ENCODE results near the gene F5.
"Not testable (repeated sequence)": the region's sequence is repeated elsewhere in the genome, so short reads cannot be mapped to it uniquely, and the experiment has no call there.

Gene F5

DNA sequence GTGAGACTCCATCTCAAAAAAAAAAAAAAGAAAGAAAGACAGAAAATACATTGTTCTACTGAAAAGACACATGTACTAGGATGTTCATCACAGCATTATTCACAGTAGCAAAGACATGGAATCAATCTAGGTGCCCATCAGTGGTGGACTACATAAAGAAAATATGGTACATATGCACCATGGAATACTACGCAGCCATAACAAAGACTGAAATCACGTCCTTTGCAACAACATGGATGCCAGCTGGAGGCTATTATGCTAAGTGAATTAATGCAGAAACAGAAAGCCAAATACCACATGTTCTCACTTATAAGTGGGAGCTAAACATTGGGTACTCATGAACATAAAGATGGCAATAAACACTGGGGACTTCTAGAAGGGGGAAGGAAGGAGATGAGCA lies 51.6 kb downstream of the F5 start:
- no peak for DNase-seq

DNA sequence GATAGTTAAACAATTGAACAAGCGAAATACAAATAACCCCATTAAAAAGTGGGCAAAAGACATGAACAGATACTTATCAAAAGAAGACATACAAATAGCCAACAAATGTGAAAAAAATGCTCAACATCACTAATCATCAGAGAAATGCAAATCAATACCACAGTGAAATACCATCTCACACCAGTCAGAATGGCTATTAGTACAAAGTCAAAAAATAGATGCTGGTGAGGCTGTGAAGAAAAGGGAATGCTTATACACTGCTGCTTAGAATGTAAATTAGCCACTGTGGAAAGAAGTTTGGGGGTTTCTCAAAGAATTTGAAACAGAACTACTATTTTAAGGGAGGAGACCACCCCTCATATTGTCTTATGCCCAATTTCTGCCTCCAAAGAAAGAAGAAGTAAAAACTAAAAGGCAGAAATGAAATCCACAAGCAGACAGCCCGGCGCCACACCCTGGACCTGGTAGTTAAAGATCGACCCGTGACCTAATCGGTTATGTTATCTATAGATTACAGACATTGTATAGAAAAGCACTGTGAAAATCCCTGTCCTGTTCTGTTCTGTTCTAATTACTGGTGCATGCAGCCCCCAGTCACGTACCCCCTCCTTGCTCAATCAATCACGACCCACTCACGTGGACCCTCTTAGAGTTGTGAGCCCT lies 52.6 kb downstream of the F5 start:
- not testable (repeated sequence) for DNase-seq

DNA sequence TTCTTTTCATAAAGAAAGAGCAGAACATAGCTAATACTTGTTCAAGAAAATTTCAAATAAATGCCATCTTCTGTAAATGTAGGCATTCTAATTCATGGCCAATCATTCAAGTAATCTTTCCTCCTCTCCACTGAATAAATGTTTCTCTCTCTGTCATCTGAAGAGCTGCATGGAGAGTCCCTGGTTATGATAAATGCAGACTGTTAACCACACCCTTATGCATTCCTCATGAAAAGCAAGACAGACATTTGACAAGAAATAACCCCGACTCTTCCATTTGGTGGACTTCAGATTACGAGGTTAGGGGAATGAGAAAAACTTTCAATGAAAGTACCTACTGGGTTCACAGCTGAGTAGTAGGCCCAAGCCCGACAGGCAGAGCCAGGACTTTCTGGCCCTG lies 55.8 kb downstream of the F5 start:
- DNase-seq: no peak

DNA sequence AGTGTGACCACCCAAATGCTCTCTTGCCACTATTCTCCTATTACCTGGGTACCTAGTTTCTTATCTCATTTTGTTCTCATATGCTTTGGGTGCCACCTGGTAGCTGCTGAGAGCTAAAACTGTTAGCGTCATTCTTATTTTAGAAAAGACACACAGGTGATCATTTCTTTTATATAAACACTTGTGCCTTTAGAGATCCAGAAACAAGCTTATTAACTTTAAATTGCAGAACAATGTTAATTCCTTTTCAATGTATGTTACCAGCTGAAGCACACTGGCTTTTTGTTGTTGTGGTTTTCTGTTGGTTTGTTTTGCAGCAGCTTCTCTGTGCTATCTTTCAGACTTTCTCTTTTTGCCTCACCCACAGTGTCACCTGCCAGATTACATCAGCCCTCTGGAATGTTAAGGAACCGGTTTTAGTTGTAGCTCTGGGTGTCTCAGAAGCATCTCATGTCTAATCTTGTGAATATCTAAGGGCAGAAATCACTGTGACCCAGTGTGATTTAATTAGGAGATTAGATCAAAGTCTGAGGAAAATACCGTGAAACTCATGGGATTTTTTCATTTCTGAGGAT lies 57.1 kb downstream of the F5 start:
- DNase-seq: peak; percentile 84

DNA sequence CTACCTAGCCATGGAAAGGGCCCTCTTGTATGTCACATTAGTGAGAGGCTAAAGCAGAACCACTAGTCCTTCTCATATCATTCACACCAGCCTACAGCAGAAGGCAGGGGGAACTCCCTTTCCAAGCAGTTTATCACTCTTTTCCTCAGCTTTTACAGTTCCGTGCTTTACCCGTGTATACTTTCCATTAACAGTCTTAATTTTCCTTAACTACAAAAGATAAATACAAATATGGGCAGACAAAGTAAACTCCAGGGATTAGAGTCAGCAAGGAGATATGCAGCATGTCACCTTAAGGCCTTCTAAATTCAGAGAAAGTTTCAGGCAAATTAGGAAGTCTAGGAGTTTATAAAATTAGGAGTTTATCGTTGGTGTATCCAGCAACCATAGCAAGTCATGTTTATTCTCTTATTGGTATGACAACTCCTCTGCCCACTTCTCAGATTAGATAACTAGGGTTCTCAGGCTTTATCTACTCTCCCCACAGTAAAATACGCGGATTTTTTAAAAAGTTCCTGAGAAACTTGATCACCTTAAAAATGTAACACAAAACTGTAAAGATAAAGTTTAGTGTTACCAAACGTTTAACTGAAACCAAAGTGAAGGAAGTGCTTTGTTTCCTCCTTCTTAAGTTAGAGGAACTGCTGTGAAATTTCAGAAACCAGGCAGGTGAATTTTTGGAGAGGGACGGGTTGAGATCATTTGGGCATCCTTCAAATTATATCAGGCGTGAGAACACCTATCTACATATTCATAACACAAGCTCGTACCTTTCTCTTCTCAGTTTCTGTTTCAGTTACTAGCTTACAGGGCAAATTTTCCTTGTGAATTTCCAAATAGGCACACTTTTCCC lies 57.8 kb downstream of the F5 start:
- peak; percentile 75 for DNase-seq

DNA sequence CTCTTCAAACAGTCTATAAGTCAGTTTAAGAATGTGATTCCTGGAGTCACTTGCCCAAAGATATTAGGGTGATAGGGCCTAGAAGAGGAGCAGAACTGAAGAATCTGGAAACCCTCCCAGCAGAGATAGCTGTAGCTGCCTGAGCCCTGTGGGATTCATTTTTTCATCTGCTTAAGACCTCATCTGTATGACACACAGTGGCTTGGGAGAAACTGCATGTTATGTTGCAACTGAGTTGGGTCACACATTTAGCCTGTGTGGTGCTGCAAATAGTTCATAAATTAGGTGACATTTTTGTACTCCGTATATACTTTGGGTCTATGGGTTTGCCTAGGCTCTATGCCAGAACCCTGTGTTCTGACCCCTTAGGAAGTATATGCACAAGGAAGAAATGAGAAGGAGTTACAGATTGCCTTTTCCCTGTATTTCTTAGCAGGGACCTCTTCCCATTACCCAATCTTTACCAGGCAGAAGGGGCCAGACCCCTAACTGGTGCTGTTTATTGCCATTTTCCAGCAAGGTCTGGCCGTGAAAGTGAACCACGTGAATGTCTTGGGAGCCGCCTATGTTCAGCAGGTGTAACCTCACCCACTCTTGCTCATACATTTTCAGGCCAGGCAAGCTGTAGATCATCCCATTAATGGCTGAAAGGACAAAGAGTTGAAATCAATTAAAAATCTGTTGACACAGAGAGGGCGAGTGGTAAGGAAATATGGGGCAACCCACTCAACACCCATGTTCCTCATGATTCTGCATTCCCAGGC lies 58.6 kb downstream of the F5 start:
- DNase-seq: peak; percentile 18

DNA sequence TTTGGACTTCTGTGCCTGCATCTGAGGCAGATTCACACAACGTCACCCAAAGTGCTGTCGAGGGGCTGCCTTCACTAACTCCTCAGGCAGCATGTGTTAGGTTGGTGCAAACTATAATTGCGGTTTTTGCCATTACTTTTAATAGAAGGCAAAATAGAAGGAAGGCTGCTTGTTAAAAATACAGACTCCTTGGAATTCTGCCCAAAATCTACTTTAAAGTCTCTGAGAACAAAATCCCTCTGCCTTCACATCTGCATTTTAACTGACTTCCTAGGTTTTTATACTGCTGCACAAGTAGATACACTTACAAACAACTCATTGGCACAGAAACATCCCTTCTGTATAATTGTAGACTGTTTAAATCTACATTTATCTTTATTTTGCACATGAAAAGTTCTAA lies 59.3 kb downstream of the F5 start:
- DNase-seq: no peak

DNA sequence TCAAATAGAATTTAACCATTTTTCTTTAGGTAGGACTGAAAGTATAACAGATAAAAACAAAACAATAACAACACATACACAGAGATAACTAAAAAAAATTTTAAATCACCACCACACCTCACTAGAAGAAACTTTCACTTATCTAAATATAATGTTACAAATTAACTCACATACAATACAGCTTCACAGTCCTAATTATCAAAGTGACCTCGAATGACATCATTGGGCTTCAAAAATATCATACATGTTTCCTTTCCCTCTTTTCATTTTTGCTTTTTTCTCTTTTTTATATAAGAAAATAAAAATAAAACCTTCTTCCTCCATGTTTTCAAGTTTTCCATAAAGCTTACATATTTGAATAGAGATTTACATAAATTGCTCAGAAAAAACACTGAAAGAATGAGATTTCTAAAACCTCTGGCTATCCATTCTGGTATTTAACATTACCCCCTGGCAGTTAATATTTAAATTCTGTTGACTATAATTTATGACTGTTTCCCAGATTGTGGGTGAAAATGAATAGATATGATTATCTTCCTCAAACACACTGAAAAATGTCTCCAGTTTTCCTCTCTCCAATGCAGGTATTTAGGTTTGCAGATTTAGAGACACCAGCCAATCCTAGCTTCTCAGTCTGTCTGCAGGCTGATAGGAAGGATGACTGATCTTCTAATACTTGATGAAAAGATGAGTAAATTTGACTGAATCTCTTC lies 60.0 kb downstream of the F5 start:
- no peak for DNase-seq

DNA sequence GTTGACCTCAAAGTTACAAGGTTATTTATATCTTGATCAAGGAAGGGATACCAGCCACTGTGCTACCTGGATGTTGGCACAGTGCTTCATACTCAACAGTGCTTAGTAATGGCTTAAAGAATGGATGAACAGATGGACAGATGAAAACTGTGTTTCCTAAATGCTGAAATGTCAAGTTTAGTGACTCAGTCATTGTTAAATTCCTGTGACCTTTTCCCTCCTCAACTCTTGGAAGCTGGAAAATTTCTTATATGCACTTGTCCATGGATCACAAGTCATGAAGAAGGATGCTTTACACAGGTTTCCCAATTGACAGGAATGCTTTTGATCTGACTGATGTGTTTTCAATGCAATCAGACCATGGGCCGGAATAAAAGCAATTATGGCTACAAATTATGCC lies 60.9 kb downstream of the F5 start:
- no peak for DNase-seq

DNA sequence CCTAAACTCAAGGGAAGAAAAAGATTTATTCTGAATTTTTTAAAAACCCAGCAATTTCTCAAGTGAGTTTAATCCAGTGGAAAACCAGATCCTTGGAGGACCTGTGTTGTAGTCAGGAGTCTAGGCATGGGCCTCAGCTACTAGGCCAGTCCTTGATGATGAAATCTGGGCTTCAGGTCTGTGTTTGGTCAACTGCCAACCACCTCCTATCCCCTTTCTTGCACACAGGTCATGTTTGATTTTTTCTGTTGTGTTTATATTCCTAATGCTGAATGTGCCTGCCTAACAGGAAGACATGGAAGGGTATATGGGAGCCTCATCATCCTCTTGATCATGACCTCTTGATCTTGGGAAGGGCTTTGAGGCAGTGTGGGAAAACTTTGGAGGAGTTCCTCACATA lies 62.4 kb downstream of the F5 start:
- no peak for DNase-seq

DNA sequence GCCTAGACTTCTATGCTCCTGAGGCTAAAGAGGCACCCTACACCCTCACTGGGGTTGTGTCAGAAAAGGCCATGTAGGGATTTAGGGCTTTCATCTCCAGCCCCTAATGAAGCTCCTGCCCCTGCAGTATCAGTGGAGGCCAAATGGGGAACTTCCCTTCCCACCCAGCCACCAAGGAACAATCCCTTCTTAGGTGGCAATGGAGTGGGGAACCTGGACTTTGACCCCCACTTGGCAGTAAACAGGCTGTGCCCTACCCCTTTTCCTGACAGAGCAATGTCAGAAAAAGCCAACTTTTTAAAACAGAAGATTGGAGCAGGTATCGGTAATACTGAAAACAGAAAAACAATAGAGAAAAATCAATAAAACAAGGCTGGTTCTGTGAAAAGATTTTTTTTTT lies 65.1 kb downstream of the F5 start:
- no peak for DNase-seq

DNA sequence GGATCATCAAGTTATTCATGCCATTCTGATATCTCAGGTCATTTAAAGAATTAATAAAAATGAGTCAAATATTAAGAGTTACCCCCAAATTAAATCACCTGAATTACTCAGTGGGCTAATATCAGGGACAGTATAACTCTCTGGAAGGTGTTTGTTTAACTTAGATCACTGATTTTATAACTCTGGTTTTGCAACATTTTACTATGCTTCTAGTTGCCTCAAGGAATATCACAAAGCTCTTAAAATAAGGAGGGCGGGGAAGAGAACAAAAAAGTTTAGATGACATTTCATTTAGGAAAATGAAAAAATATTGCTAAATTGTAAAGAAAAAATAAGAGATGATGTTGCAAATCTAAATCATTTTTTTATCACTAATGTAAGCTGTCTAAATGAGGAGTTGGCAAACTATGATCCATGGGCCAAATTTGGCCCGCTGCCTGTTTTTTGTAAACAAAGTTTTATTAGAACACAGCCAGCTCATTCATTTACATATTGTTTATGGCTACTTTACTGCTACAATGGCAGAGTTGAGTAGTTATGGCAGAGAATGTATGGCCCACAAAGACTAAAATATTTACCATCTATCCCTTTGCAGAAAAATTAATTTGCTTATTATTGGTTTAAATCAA lies 68.6 kb downstream of the F5 start:
- no peak for DNase-seq

DNA sequence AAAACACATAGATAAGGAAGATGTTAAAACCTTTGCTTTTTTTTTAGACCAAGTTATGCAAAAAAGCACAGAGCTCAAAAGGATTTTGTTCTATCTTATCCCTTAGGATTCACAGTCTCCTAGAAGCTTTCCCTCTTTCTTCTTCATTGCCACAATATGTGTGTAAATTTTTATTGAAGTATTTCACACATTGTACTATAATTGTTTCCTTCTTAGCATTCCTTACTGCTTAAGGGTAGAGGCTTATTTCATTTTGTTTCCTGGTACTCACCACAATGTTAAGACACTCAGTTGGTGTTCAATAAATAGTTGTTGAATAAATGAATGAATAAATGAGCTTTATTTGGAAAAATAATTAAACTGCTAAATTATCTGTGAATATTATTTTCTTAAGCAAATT lies 70.6 kb downstream of the F5 start:
- DNase-seq: no peak

DNA sequence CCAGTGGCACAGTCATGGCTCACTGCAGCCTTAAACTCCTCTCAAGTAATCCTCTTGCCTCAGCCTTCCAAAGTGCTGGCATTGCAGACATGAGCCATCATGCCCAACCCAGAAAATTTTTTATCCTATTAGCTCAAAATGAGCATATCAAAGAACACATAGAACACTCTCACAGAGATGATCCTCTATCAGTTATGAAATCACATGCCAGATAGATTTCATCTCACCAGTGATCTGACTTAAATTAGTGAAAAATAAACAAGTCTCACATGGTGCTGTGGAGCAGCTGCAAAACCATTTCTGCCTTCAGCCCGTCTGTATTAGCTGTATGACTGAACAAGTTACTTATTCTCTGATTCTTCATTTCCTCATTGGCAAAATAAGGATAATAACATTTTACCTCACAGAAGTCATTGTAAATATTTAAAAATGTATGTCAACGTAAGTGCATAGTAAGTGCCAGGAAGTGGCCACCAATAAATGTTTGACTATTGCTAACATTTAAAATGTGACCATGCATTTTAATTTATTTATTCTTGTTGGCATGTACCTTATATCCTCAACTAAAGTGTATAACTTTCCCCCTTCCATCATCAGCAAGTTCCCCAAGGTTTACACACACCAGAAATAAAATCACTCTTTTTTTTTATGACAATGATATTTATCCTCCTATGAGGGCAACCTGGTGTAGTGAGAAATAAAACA lies 71.6 kb downstream of the F5 start:
- peak; percentile 18 for DNase-seq

DNA sequence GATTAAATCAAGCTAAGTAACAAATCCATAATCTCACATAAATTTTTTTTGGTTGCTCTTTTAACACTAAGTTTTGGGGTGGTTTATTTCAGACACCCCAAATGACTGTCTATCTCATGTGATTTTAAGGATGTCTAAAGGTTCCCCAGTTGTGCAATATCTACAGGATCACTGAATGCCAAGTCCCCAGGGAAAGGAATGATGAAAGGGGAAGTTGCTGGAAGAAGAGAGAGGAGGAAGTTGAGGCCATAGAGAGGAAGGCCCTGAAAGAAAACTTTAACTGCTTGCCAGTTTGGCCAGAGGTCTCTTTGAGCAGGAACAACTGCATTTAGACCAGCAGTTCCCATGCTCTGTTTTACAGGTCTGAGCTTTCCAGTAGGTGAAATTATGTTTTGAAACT lies 73.1 kb downstream of the F5 start:
- DNase-seq: no peak

DNA sequence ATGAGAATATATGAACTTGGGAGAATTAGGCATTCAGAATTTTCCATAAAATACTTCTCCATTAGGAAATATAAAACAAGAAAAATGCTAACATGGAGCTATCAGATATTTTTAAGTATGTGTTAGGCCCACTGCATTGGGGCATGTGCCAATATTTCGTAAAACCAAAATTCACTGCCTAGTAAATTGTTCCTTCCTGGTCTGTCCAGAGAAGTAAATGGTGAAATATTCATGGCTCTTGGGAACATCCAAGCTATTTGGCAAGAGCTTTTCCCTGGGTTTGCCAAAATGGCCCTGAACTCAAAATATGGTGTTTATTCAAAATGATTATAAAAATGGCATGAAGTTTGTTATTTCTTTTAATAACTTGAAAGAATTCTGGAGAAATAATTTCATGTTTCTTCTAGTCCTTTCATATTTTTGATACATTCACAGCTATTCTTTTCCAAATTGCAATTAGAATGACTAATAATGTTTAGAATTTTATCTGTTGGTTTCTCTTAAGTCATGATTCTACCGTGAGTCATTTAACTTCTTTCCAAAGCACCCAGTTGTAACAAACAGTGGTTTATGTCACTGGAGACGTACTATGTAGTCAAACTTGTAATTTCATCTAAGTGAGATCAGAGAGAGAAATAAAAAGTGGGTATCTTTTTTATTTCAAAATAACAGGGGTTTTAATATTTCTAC lies 74.8 kb downstream of the F5 start:
- DNase-seq: no peak

DNA sequence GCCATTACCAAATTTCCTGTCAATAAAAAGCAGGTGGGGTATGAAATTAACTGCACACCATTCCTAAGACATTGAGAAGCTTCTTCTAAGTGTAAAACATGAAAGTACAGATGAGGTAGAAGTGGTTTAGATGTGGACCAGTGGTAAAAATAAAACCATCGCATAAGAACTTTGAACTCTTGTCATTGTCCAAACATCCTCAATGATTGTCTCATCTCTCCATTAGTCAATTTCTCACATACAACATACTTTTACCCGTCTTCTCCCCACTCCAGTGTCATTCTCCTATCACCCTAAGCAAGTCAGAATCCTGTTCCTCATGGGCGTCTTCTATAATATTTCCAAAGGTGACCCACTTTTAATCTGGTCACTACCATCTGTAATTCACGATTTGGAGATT lies 76.2 kb downstream of the F5 start:
- no peak for DNase-seq

DNA sequence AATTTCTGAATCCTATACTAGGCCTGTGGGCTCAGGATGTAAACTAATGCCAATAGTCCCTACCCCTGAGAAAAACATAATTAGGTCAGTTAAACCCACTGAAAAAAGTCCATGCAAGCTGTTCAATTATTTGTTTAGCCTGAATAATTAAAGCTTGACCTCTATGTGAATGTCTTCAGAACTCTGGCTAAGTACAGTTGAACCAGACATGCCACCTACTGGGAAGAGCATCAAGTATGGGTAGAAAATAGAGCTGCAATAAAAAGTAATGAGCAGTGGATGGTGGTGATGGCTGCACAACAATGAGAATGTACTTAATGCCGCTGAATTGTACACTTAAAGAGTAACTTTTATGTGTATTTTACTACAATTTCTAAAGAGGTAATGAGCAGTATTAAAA lies 76.9 kb downstream of the F5 start:
- peak; percentile 39 for DNase-seq

DNA sequence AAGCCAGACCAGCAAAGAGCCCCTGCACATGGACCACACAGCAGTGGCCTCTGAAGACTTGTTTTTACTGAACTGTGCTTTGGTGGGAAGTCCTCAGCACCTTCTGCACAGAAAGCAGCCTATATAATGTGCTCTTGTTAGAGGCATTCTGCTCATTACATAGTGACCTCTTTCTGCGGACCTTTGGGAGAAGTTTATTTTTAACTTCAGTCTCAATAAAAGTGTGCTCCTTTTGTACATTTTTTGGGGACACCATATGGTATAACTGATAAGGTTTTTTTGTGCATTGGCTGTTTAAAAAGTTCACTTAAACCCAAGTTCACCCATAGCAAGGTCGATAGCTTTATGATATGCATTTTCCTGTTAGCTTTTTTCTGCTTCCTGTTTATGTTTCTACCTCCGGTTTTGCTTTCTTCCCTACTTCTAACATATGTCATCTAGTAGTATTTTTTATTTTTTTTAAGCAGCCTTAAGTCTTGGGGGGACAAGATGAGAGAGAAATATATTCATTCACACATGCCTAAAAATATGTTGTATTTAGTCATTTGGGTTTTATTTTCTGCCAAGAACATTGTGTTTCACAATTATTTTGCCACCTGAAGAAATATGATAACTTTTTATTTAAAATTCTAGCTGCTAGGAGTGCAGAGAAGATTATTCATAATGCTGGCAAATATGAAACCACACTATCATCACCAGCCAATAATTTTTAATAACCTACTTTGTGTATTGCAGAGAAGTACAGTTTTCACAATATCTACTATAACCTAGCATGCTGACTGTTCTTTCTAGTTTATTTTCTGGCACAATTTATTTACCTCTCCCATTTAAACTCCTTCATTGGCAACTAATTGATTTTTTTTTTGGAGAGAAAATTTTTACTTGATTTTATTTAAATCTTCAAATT lies 77.6 kb downstream of the F5 start:
- peak; percentile 8 for DNase-seq

DNA sequence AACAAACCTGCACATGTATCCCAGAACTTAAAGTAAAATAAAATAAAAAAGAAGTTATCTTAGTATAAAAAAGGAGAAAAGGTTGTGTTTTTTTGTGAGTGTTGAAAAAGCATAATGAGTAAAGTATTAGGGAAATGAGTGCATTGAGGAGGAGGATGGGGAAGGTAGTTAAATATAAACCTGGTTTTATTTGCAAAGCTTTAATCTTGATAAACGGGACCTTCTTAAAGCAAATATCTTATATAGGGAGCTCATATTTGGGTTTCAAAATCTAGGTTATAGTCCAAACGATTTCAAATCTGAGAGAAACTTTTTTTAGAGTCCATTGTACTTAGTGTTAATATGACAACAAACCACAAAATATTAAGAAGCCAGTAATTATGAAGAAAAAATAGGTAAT lies 78.9 kb downstream of the F5 start:
- no peak for DNase-seq
